Peyer's patch (tissue), 4 donors: ENCODE measurements around the gene RAB40C. TPM values are rescaled to one million over a fixed set of nuclear protein-coding genes. Genes with fewer than 3 reads are reported as not detected.

Source experiments
- DNase-seq, 3 donors: peaks; one replicate each; pipeline ENCODE4 v3.0.0-alpha.2; 2017 to 2019
- H3K27ac ChIP-seq, 4 donors: fragments of 200-600 bp; sonication (generic); one replicate each; pipeline ENCODE4 v1.5.1; 2016 to 2019
- H3K27me3 ChIP-seq, 2 donors: fragments of 200-600 bp; sonication (generic); one replicate each; pipeline ENCODE4 v1.5.1; 2019
- H3K36me3 ChIP-seq, 3 donors: fragments of 200-600 bp; sonication (generic); one replicate each; pipeline ENCODE4 v1.5.1; 2016 to 2019
- H3K4me1 ChIP-seq, 4 donors: fragments of 200-600 bp; sonication (generic); one replicate each; pipeline ENCODE4 v1.5.1; 2016 to 2019
- H3K4me3 ChIP-seq, 4 donors: fragments of 200-600 bp; sonication (generic); 1 replicate in 3 of 4; 2 replicates in 1 of 4; pipeline ENCODE4 v1.5.1; 2016 to 2019; ENCODE audit warnings: mild to moderate bottlenecking in 1 of 4
- H3K9me3 ChIP-seq, 4 donors: fragments of 200-600 bp; sonication (generic); one replicate each; pipeline ENCODE4 v1.5.1; 2016 to 2019; ENCODE audit warnings: mild to moderate bottlenecking in 1 of 4
- POLR2A ChIP-seq, 2 donors: fragments of 450-650 bp; IDR thresholded peaks; one replicate each; pipeline ENCODE4 v1.5.1; 2017; ENCODE audit warnings: antibody characterized with exemption in 2 of 2, mild to moderate bottlenecking in 2 of 2, moderate library complexity in 2 of 2
- total RNA-seq, 4 donors: library from RNA; depleted of rRNA; stranded (reverse); fragments of >200 nt; gene quantifications; one replicate each; pipeline ENCODE4 v1.1.0, GENCODE V29; 2016
- TF ChIP-seq, protein P1 (sequence below), 6 experiments: fragments of 450-650 bp in 4 of 6; fragments of 200-600 bp in 2 of 6; sonication (generic) in 1 of 6; IDR thresholded peaks; one replicate each; pipeline ENCODE4 v1.5.1; 2017 to 2019; ENCODE audit warnings: antibody characterized with exemption in 6 of 6, mild to moderate bottlenecking in 3 of 6, moderate library complexity in 1 of 6

Gene RAB40C
- total RNA-seq, 4 donors from 2014 or later = 27.2 to 83.6 (median 62.7) TPM

- H3K36me3 ChIP-seq = peaks cover 0 to 59% (median 0%) of the 10 kb centered on the region in 3 donors
- H3K4me3 ChIP-seq = peak overlapping the region in 2 of 4 donors; percentile 18 to 19
- H3K27me3 ChIP-seq = no peaks in the 10 kb centered on the region
- H3K9me3 ChIP-seq = no peaks in the 10 kb centered on the region
- peak; percentile 49 to 89 (median 82) for DNase-seq
- H3K27ac ChIP-seq = peak overlapping the region in 2 of 4 donors; percentile 1 to 31
- H3K4me1 ChIP-seq = peaks cover 0 to 21% (median 0%) of the 10 kb centered on the region in 4 donors
- TF ChIP-seq, protein P1, sequence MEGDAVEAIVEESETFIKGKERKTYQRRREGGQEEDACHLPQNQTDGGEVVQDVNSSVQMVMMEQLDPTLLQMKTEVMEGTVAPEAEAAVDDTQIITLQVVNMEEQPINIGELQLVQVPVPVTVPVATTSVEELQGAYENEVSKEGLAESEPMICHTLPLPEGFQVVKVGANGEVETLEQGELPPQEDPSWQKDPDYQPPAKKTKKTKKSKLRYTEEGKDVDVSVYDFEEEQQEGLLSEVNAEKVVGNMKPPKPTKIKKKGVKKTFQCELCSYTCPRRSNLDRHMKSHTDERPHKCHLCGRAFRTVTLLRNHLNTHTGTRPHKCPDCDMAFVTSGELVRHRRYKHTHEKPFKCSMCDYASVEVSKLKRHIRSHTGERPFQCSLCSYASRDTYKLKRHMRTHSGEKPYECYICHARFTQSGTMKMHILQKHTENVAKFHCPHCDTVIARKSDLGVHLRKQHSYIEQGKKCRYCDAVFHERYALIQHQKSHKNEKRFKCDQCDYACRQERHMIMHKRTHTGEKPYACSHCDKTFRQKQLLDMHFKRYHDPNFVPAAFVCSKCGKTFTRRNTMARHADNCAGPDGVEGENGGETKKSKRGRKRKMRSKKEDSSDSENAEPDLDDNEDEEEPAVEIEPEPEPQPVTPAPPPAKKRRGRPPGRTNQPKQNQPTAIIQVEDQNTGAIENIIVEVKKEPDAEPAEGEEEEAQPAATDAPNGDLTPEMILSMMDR (IDR thresholded peaks at IDR 0.05) = peak in 4 of 6 experiments; percentile 40 to 77 (median 70)
- no peak for TF ChIP-seq POLR2A (IDR thresholded peaks at IDR 0.05)
Observed at GRCh38 chr16:546909-547770, 42.7 kb upstream of the RAB40C start.

- peaks cover 0 to 71% (median 0%) of the 10 kb centered on the region in 3 donors for H3K36me3 ChIP-seq
- no peak overlapping the region for H3K4me3 ChIP-seq
- no peak overlapping the region for H3K27ac ChIP-seq
- TF ChIP-seq, protein P1 (IDR thresholded peaks at IDR 0.05) = no peak
- TF ChIP-seq POLR2A (IDR thresholded peaks at IDR 0.05) = no peak
- H3K4me1 ChIP-seq = peaks cover 0 to 16% (median 0%) of the 10 kb centered on the region in 4 donors
- DNase-seq = no peak
- H3K27me3 ChIP-seq = no peaks in the 10 kb centered on the region
- no peaks in the 10 kb centered on the region for H3K9me3 ChIP-seq
Observed at GRCh38 chr16:548586-548985, 41.3 kb upstream of the RAB40C start.

DNA sequence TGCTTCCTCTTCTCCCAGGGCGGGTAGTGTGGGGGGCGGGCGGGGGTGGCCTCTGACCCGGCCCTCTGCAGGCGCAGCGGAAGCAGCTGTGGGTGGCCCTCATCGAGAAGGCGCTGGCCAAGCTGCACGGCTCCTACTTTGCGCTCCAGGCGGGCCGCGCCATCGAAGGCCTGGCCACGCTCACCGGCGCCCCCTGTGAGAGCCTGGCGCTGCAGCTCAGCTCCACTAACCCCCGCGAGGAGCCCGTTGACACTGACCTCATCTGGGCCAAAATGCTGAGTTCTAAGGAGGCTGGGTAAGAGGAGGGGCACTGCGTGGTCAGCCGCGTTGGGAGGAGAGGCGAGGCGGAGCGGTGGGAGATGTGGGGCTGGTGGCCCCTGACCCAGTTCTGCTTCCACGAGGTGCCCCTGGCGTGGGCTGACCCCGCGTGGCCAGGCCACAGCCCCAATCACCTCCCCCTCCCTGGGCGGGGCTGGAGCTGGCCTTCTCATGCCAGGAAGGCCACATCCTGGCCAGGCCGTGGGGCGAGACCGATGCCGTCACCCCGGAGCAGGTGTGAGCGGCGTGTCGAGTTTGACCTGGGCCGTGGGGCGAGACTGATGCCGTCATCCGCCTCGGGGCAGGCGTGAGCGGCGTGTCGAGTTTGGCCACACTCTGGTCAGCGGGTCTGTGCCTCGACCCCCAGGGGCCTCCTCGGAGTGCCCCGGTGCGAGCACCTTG is 40.2 kb upstream of the RAB40C start:
- TF ChIP-seq POLR2A (IDR thresholded peaks at IDR 0.05) = no peak
- TF ChIP-seq, protein P1 (IDR thresholded peaks at IDR 0.05) = no peak
- Histone ChIP-seq H3K4me3 (no peak overlapping the region), H3K4me1 (peaks cover 0 to 21% (median 0%) of the 10 kb centered on the region in 4 donors), H3K27me3 (no peaks in the 10 kb centered on the region), H3K27ac (no peak overlapping the region), H3K36me3 (peaks cover 0 to 68% (median 0%) of the 10 kb centered on the region in 3 donors), H3K9me3 (no peaks in the 10 kb centered on the region)
- DNase-seq = no peak

DNA sequence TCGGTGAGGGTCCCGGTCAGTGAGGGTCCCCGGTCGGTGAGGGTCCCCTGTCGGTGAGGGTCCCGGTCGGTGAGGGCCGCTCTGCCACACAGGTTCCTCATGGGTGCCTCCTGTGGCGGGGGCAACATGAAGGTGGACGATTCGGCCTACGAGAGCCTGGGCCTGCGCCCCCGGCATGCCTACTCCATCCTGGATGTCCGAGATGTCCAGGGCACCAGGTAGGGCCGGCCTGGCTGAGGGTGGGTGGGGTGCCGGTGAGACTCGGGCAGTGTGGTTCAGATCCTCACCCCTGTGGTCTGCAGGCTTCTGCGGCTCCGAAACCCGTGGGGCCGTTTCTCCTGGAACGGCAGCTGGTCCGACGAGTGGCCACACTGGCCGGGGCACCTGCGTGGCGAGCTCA is 38.7 kb upstream of the RAB40C start:
- no peak overlapping the region for H3K27ac ChIP-seq
- H3K27me3 ChIP-seq = no peaks in the 10 kb centered on the region
- no peak overlapping the region for H3K4me3 ChIP-seq
- no peaks in the 10 kb centered on the region for H3K9me3 ChIP-seq
- peaks cover 0 to 68% (median 0%) of the 10 kb centered on the region in 3 donors for H3K36me3 ChIP-seq
- DNase-seq = no peak
- peaks cover 0 to 24% (median 0%) of the 10 kb centered on the region in 4 donors for H3K4me1 ChIP-seq
- TF ChIP-seq, protein P1 (IDR thresholded peaks at IDR 0.05) = no peak
- no peak for TF ChIP-seq POLR2A (IDR thresholded peaks at IDR 0.05)

DNA sequence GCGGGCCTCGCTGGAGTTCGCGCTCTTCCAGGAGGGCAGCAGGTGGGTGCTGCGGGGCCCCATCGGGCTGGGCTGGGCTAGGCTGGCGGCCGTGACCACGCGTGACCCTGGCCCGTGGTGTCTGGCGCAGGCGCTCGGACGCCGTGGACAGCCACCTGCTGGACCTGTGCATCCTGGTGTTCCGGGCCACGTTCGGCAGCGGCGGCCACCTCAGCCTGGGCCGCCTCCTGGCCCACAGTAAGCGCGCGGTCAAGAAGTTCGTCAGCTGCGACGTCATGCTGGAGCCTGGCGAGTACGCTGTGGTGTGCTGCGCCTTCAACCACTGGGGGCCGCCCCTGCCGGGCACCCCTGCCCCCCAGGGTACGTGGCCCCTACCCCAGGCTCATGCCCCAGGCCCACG is 37.7 kb upstream of the RAB40C start:
- TF ChIP-seq, protein P1 (IDR thresholded peaks at IDR 0.05) = no peak
- no peaks in the 10 kb centered on the region for H3K9me3 ChIP-seq
- DNase-seq = no peak
- no peaks in the 10 kb centered on the region for H3K27me3 ChIP-seq
- H3K4me1 ChIP-seq = peaks cover 0 to 16% (median 0%) of the 10 kb centered on the region in 4 donors
- no peak overlapping the region for H3K4me3 ChIP-seq
- H3K27ac ChIP-seq = no peak overlapping the region
- H3K36me3 ChIP-seq = peaks cover 0 to 66% (median 0%) of the 10 kb centered on the region in 3 donors
